Ovary (tissue), 9 donors: ENCODE data around the gene FGGY. TPM values are rescaled to one million over a fixed set of nuclear protein-coding genes. Genes with fewer than 3 reads are reported as not detected.

Experiments used
- DNase-seq, 5 donors: peaks; one replicate each; pipeline ENCODE4 v3.0.0-alpha.2; 2019 to 2020
- H3K27ac ChIP-seq, 2 donors: fragments of 200-600 bp; one replicate each; pipeline versions ENCODE4 v1.5.1 to v1.8.0; 2019 to 2022
- H3K27me3 ChIP-seq: fragments of 200-600 bp; one replicate; pipeline ENCODE4 v1.8.0; 2022
- H3K36me3 ChIP-seq: fragments of 200-600 bp; sonication (generic); one replicate; pipeline ENCODE4 v1.5.1; 2019
- H3K4me1 ChIP-seq: one replicate; pipeline ENCODE4 v1.8.1; 2013; ENCODE audit warnings: mild to moderate bottlenecking, moderate library complexity; ENCODE audit not compliant: insufficient read depth
- H3K4me3 ChIP-seq: fragments of 200-600 bp; sonication (generic); one replicate; pipeline ENCODE4 v1.5.1; 2017
- H3K9me3 ChIP-seq, 2 donors: fragments of 200-600 bp in 1 of 2; sonication (generic) in 1 of 2; one replicate each; pipeline versions ENCODE4 v1.5.1 to v1.8.1; 2013 to 2019; ENCODE audit warnings: mild to moderate bottlenecking in 1 of 2, moderate library complexity in 1 of 2
- EP300 ChIP-seq: sonication (generic); formaldehyde crosslinking; IDR thresholded peaks from one replicate; pipeline ENCODE4 v1.6.1; 2017; ENCODE audit warnings: antibody characterized with exemption
- POLR2A ChIP-seq: fragments of 450-650 bp; IDR thresholded peaks from one replicate; pipeline ENCODE4 v1.6.1; 2017; ENCODE audit warnings: antibody characterized with exemption, mild to moderate bottlenecking, moderate library complexity
- WGBS, 3 donors: extraction: QIAGEN DNeasy Blood & Tissue Kit in 1 of 3; methylation state at CpG; one replicate each; pipeline versions ENCODE4 v1.1.5 to v1.1.7; 2013 to 2017; 5-methylcytosine and 5-hydroxymethylcytosine counted together
- intact Hi-C, 4 donors: fragments of 100-400 bp; cut with DNase I; formaldehyde crosslinking; loops; one replicate each; pipeline versions ENCODE4 v1.11.0 to v1.15.1; 2022 to 2023
- polyA plus RNA-seq, 2 donors: library from polyadenylated mRNA; stranded (reverse); fragments of 200-250 nt in 1 of 2; fragments of 350-450 nt in 1 of 2; fragmentation: Illumina TruSeq in 1 of 2; extraction: RNeasy Lipid Tissue Mini Kit (QIAGEN cat#74804) in 1 of 2; gene quantifications; one replicate each; pipeline ENCODE4 v1.2.3, GENCODE V29; 2013 to 2014
- total RNA-seq, 7 donors: library from RNA; depleted of rRNA in 2 of 7; stranded (reverse); fragments of >200 nt in 2 of 7; fragmentation: NEBNext Ultra II Directional in 3 of 7; extraction: Animal tissue kit (Norgen Biotek cat#: 25700) in 3 of 7; gene quantifications; one replicate each; pipeline versions ENCODE4 v1.1.0 to v1.2.4, GENCODE V29; 2016 to 2023
- TF ChIP-seq, protein P1 (sequence below), 3 donors: fragments of 450-650 bp in 2 of 3; fragments of 200-600 bp in 1 of 3; IDR thresholded peaks; one replicate each; pipeline versions ENCODE4 v1.5.1 to v1.8.0; 2016 to 2022; ENCODE audit warnings: antibody characterized with exemption in 3 of 3, mild to moderate bottlenecking in 1 of 3
- donor health status: DM: no; HTN: no; CAD: no; lungs with moderate emphysema.
- donor health status: DM: no; HTN: no; CAD: no.
- donor health status: Bipolar disorder and iron deficiency.
- donor health status: DM: yes; HTN: yes; CAD: no.
- donor health status: DM: no; HTN: no; CAD: no.
- donor health status: DM: yes; HTN: yes; CAD: no.

FGGY gene
- total and polyA plus RNA-seq, 9 donors, result 7.9 to 62.0 (median 44.7) TPM

DNA sequence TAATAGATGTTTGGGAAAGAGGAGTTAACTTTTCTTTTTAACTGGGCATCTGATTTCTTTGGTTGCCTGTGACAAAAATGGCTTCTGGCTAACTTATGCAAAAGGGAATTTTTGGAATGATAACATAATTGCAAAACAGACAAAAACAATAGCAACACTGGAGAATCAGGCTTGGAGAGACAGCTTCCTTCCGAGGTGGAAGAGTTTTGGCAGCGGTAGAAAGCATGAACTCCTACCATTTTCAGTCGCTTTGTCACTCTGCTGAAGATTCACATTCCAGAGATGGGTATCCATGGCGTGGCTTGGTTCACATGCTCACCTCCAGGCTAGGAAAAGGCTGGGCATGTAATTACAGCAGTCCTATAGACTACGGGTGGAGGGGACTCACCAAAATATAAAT, 17.2 kb upstream of the FGGY start:
- intact Hi-C loops, result no loop called here
- TF ChIP-seq, protein P1, sequence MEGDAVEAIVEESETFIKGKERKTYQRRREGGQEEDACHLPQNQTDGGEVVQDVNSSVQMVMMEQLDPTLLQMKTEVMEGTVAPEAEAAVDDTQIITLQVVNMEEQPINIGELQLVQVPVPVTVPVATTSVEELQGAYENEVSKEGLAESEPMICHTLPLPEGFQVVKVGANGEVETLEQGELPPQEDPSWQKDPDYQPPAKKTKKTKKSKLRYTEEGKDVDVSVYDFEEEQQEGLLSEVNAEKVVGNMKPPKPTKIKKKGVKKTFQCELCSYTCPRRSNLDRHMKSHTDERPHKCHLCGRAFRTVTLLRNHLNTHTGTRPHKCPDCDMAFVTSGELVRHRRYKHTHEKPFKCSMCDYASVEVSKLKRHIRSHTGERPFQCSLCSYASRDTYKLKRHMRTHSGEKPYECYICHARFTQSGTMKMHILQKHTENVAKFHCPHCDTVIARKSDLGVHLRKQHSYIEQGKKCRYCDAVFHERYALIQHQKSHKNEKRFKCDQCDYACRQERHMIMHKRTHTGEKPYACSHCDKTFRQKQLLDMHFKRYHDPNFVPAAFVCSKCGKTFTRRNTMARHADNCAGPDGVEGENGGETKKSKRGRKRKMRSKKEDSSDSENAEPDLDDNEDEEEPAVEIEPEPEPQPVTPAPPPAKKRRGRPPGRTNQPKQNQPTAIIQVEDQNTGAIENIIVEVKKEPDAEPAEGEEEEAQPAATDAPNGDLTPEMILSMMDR (IDR thresholded peaks at IDR 0.05), result no peak
- TF ChIP-seq EP300 (no peak), POLR2A (no peak)
- H3K27ac ChIP-seq, result no peak overlapping the region

DNA sequence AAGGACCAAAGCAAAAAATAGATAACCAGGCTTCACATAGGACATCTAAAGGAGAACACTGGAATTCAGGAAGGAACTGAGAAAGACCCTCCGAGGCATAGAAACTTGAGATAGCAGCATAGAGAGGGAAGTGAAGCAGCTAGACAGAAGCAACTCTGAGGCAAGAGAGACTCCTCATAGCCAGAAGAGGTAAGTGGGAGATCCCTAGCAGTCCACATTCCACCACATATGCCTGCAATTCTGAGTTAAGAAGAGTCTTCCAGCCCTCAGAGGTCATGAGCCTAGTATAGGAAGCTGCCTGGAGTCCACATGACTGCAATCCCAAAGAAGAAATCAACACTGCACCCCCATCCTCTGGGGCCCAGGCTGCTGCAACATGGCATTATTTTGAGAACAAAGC, 13.9 kb upstream of the FGGY start:
- TF ChIP-seq POLR2A, result no peak
- TF ChIP-seq, protein P1 (IDR thresholded peaks at IDR 0.05), result no peak
- no peak for TF ChIP-seq EP300
- Histone ChIP-seq H3K4me3 (no peak overlapping the region), H3K9me3 (no peaks in the 10 kb centered on the region), H3K4me1 (peaks cover 3% of the 10 kb centered on the region), H3K36me3 (no peaks in the 10 kb centered on the region), H3K27me3 (no peaks in the 10 kb centered on the region), H3K27ac (no peak overlapping the region)
- WGBS, 3 donors, result 80 to 89% (median 82%) methylated on average over 1 of the region's 1 CpG
- intact Hi-C loops, result no loop called here
- DNase-seq, result no peak

More for the DNA sequence above, 17.2 kb upstream of the FGGY start:
- 14 to 43% (median 20%) methylated on average over 5 of the region's 5 CpGs for WGBS, 3 donors
- H3K4me3 ChIP-seq, result no peak overlapping the region
- H3K36me3 ChIP-seq, result no peaks in the 10 kb centered on the region
- no peaks in the 10 kb centered on the region for H3K27me3 ChIP-seq
- peaks cover 3% of the 10 kb centered on the region for H3K4me1 ChIP-seq
- H3K9me3 ChIP-seq, result no peaks in the 10 kb centered on the region
- no peak for DNase-seq

DNA sequence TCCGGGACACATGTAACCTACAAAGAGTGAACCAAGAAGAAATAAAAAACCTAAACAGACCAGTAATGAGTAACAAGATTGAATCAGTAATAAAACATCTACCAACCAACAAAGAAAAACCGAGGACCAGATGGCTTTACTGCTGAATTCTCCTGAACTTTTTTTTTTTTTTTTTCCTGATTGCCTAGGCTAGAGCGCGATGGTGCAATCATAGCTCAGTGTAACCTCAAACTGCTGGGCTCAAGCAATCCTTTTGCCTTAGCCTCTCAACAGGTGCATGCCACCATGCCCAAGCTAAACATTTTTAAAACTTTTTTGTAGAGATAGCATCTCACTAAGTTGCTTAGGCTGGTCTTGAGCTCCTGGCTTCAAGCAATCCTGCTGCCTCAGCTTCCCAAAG, 11.2 kb upstream of the FGGY start:
- Histone ChIP-seq H3K9me3 (no peaks in the 10 kb centered on the region), H3K4me3 (no peak overlapping the region), H3K36me3 (no peaks in the 10 kb centered on the region), H3K27ac (no peak overlapping the region), H3K4me1 (no peaks in the 10 kb centered on the region), H3K27me3 (no peaks in the 10 kb centered on the region)
- DNase-seq, result no peak
- 88 to 89% (median 89%) methylated on average over 4 of the region's 4 CpGs for WGBS, 3 donors
- intact Hi-C loops, result no loop called here
- TF ChIP-seq POLR2A, result no peak
- TF ChIP-seq, protein P1 (IDR thresholded peaks at IDR 0.05), result no peak
- no peak for TF ChIP-seq EP300

DNA sequence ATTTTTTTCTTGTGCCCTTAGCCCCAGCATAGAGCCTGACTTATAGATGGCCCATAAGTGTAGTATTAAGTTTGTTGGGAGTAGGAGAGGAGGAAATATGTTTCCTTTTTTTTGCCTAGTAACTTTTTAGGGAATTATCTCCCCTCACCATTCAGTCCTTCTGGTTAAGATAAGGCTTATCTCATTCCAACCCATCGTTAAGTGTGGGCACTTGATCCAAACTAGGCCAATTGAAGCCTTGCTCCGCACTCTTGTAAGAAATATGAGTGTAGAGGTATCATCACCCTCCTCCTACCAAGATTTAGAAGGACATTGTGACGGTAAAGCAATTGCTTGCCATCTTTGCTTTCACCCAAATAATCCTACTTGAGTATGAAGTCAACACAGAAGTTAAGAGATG, 8.8 kb upstream of the FGGY start:
- Histone ChIP-seq H3K4me1 (no peaks in the 10 kb centered on the region), H3K9me3 (no peaks in the 10 kb centered on the region), H3K27ac (no peak overlapping the region), H3K36me3 (no peaks in the 10 kb centered on the region), H3K27me3 (no peaks in the 10 kb centered on the region), H3K4me3 (no peak overlapping the region)
- intact Hi-C loops, result no loop called here
- no peak for TF ChIP-seq EP300
- TF ChIP-seq, protein P1 (IDR thresholded peaks at IDR 0.05), result no peak
- TF ChIP-seq POLR2A, result no peak
- no peak for DNase-seq
- 69 to 84% (median 71%) methylated on average over 3 of the region's 3 CpGs for WGBS, 3 donors

DNA sequence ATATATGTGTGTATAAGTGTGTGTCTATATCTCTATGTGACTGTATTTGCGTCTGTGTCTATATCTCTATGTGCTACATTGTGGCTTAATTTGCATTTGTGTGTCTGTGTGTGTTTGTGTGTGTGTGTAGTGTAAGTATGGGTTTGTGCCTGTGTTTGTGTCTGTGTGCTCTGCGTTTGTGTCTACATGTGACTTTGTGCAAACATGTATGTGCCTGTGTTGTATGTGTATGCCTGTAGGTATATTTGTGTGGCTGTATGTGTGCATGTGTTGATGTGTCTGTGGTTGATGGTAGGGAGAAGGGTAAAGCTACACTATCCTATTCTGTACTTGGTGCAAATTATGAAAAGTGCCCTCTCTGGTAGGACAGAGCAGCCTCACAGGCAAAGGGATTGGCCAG, 7.3 kb upstream of the FGGY start:
- no peaks in the 10 kb centered on the region for H3K27me3 ChIP-seq
- no peak for DNase-seq
- no peak overlapping the region for H3K4me3 ChIP-seq
- H3K9me3 ChIP-seq, result no peaks in the 10 kb centered on the region
- H3K36me3 ChIP-seq, result no peaks in the 10 kb centered on the region
- no peaks in the 10 kb centered on the region for H3K4me1 ChIP-seq
- no peak for TF ChIP-seq EP300
- no peak for TF ChIP-seq POLR2A
- TF ChIP-seq, protein P1 (IDR thresholded peaks at IDR 0.05), result no peak
- 95 to 97% (median 96%) methylated on average over 2 of the region's 2 CpGs for WGBS, 3 donors
- H3K27ac ChIP-seq, result no peak overlapping the region
- intact Hi-C loops, result no loop called here
